GM23338 (cell line): ENCODE results near the gene TP73. TPM values are rescaled to one million over a fixed set of nuclear protein-coding genes. Genes with fewer than 3 reads are reported as not detected.

Experiments used
- ATAC-seq: fragments of 200-7000 bp; cut with Tn5 transposase; 3 replicates; pipeline ENCODE4 v1.9.1; 2020
- DNase-seq: peaks from one replicate; pipeline ENCODE4 v3.0.0-alpha.2; 2015; ENCODE audit warnings: low spot score
- H2AFZ ChIP-seq: fragments of 200-600 bp; sonication (generic); 2 replicates; pipeline ENCODE4 v1.8.0; 2016; ENCODE audit warnings: antibody characterized with exemption, mild to moderate bottlenecking, moderate library complexity
- H3F3A ChIP-seq: fragments of 200-600 bp; sonication (generic); replicated peaks from 2 replicates; pipeline ENCODE4 v1.8.0; 2017; ENCODE audit warnings: antibody characterized with exemption, mixed run types, low read depth
- H3K27ac ChIP-seq: fragments of 200-600 bp; sonication (generic); 2 replicates; pipeline ENCODE4 v1.6.1; 2016; ENCODE audit warnings: low read depth
- H3K27me3 ChIP-seq: fragments of 200-600 bp; sonication (generic); 2 replicates; pipeline ENCODE4 v1.8.0; 2016; ENCODE audit warnings: mild to moderate bottlenecking, mixed run types, moderate library complexity; ENCODE audit not compliant: insufficient read depth
- H3K36me3 ChIP-seq: fragments of 200-600 bp; sonication (generic); 2 replicates; pipeline ENCODE4 v1.8.0; 2016; ENCODE audit warnings: mild to moderate bottlenecking; ENCODE audit not compliant: insufficient read depth
- H3K4me1 ChIP-seq: fragments of 200-600 bp; sonication (generic); 2 replicates; pipeline ENCODE4 v1.8.0; 2016; ENCODE audit warnings: mild to moderate bottlenecking, moderate library complexity; ENCODE audit not compliant: insufficient read depth
- H3K4me2 ChIP-seq: fragments of 200-600 bp; sonication (generic); 2 replicates; pipeline ENCODE4 v1.7.1; 2017; ENCODE audit warnings: mixed run types
- H3K4me3 ChIP-seq: fragments of 200-600 bp; sonication (generic); 2 replicates; pipeline ENCODE4 v1.6.1; 2016; ENCODE audit warnings: mixed run types
- H3K79me2 ChIP-seq: fragments of 200-600 bp; sonication (generic); replicated peaks from 2 replicates; pipeline ENCODE4 v1.8.0; 2017; ENCODE audit warnings: mild to moderate bottlenecking; ENCODE audit not compliant: insufficient read depth
- H3K9me2 ChIP-seq: fragments of 200-600 bp; sonication (generic); 2 replicates; pipeline ENCODE4 v1.8.0; 2017; ENCODE audit not compliant: insufficient read depth
- H4K20me1 ChIP-seq: fragments of 200-600 bp; sonication (generic); replicated peaks from 2 replicates; pipeline ENCODE4 v1.8.0; 2017; ENCODE audit warnings: mild to moderate bottlenecking; ENCODE audit not compliant: insufficient read depth
- H3K27ac Mint-ChIP-seq: 2 replicates; pipeline ENCODE4 v1.8.0; 2020; ENCODE audit warnings: inconsistent platforms, mild to moderate bottlenecking, moderate library complexity, mixed read lengths
- H3K27me3 Mint-ChIP-seq: 3 replicates; pipeline ENCODE4 v1.8.0; 2022; ENCODE audit warnings: low read depth, mild to moderate bottlenecking, moderate library complexity, mixed read lengths, inconsistent platforms; ENCODE audit not compliant: insufficient read depth, poor library complexity
- H3K36me3 Mint-ChIP-seq: 3 replicates; pipeline ENCODE4 v1.8.0; 2021; ENCODE audit warnings: low read depth, mild to moderate bottlenecking, inconsistent platforms, moderate library complexity, mixed read lengths
- H3K4me1 Mint-ChIP-seq: 3 replicates; pipeline ENCODE4 v1.8.0; 2020; ENCODE audit warnings: mild to moderate bottlenecking, inconsistent platforms, mixed read lengths
- H3K4me3 Mint-ChIP-seq: 3 replicates; pipeline ENCODE4 v1.8.0; 2021; ENCODE audit warnings: moderate library complexity, mild to moderate bottlenecking, inconsistent platforms, mixed read lengths
- H3K9me3 Mint-ChIP-seq: 3 replicates; pipeline ENCODE4 v1.8.0; 2020; ENCODE audit warnings: moderate library complexity, mild to moderate bottlenecking, inconsistent platforms, mixed read lengths
- CTCF ChIP-seq, 2 experiments: fragments of 200-600 bp in 1 of 2; sonication (generic) in 1 of 2; conservative IDR thresholded peaks; 2 replicates each; pipeline versions ENCODE4 v1.5.1 to v1.6.1; 2016 to 2017; ENCODE audit warnings: antibody characterized with exemption in 2 of 2, low read depth in 2 of 2, mild to moderate bottlenecking in 2 of 2, moderate library complexity in 1 of 2
- STAT1 ChIP-seq: IDR thresholded peaks from one replicate; pipeline ENCODE4 v1.6.1; 2016; ENCODE audit warnings: antibody characterized with exemption; ENCODE audit not compliant: unreplicated experiment
- ZNF462 ChIP-seq: fragments of 250-450 bp; sonication (Bioruptor Pico); IDR thresholded peaks from 2 replicates; pipeline ENCODE4 v1.5.0; 2020; ENCODE audit warnings: mild to moderate bottlenecking, moderate library complexity
- polyA plus RNA-seq: library from polyadenylated mRNA; unstranded; fragments of >200 nt; fragmentation: Nextera tagmentation; extraction: Ambion mirVana; gene quantifications from 2 replicates; pipeline ENCODE4 v1.2.1, GENCODE V29; 2016
- total RNA-seq: library from RNA; depleted of rRNA; stranded (reverse); fragments of >200 nt; shearing (Covaris generic); gene quantifications from 2 replicates; pipeline ENCODE4 v1.2.3, GENCODE V29; 2014

TP73 gene
- total and polyA plus RNA-seq, 2 experiments from 2014 or later, result 1.4 to 3.4 TPM

- TF ChIP-seq ZNF462 (CRISPR knock-in tag) (no peak), CTCF (conservative IDR thresholded peaks at IDR 0.05; ENCODE audit: low read depth in 2 of 2) (no peak)
Measured at GRCh38 chr1:3604997-3605823, 47.1 kb upstream of the TP73 start (continued).

GRCh38 chr1:3606779-3607702 lies 45.3 kb upstream of the TP73 start:
- Mint-ChIP-seq H3K27ac (no peak overlapping the region), H3K36me3 (no peaks in the 10 kb centered on the region), H3K4me1 (peaks cover 13% of the 10 kb centered on the region; the same call in 2 of the 3 replicates), H3K9me3 (no peaks in the 10 kb centered on the region), H3K27me3 (peaks cover 11% of the 10 kb centered on the region), H3K4me3 (no peak overlapping the region)
- Histone ChIP-seq H3F3A (no peaks in the 10 kb centered on the region), H3K4me3 (no peak overlapping the region), H4K20me1 (no peaks in the 10 kb centered on the region; the same call in 1 of the 2 replicates), H3K4me2 (no peak overlapping the region), H3K36me3 (no peaks in the 10 kb centered on the region), H3K27ac (no peak overlapping the region), H3K79me2 (0 out of 2 replicates have a peak, but pooled peaks cover 15% of the 10 kb centered on the region), H3K27me3 (peaks cover 2% of the 10 kb centered on the region), H3K4me1 (peaks cover 2% of the 10 kb centered on the region; the same call in 1 of the 2 replicates), H2AFZ (no peak overlapping the region), H3K9me2 (no peaks in the 10 kb centered on the region)
- DNase-seq (no peak), ATAC-seq (no peak)
- TF ChIP-seq ZNF462 (CRISPR knock-in tag), result no peak
- TF ChIP-seq STAT1, result no peak
